ENCODE results near the gene ANKS3. TPM values are rescaled to one million over a fixed set of nuclear protein-coding genes. Genes with fewer than 3 reads are reported as not detected.

Gene ANKS3
- total and polyA plus RNA-seq, 2 donors from 2014 or later = 20.7 to 27.6 TPM

GRCh38 chr16:4677390-4677789, 56.7 kb downstream of the ANKS3 start:
- Histone ChIP-seq H3K36me3 (ENCODE audit: control insufficient read depth in 2 of 3, insufficient read depth in 3 of 3, low read length in 3 of 3) (peaks cover 0 to 7% (median 6%) of the 10 kb centered on the region in 3 donors), H3K4me3 (ENCODE audit: low read length in 3 of 3) (no peak overlapping the region), H3K27me3 (ENCODE audit: control insufficient read depth, insufficient read depth, low read length) (no peaks in the 10 kb centered on the region), H3K9me3 (ENCODE audit: control insufficient read depth in 2 of 3, insufficient read depth in 1 of 3, low read length in 3 of 3) (no peaks in the 10 kb centered on the region), H3K9ac (ENCODE audit: low read length in 3 of 3) (no peak overlapping the region), H3K4me1 (ENCODE audit: control insufficient read depth in 2 of 3, insufficient read depth in 2 of 3, low read depth in 1 of 3, low read length in 3 of 3) (peaks cover 0 to 16% (median 12%) of the 10 kb centered on the region in 3 donors), H3K27ac (ENCODE audit: low read depth in 2 of 2, low read length in 2 of 2) (no peak overlapping the region)
- intact Hi-C loops (cut with DNase I) = no loop called here
- no peak for TF ChIP-seq CTCF (IDR thresholded peaks at IDR 0.05; ENCODE audit: borderline replicate concordance, extremely low read depth, insufficient read depth)
- DNase-seq (no peak), FAIRE-seq (no peak)

GRCh38 chr16:4676831-4677230, 57.2 kb downstream of the ANKS3 start:
- no peak overlapping the region for H3K27ac ChIP-seq (ENCODE audit: low read depth in 2 of 2, low read length in 2 of 2)
- TF ChIP-seq CTCF (IDR thresholded peaks at IDR 0.05; ENCODE audit: borderline replicate concordance, extremely low read depth, insufficient read depth) = no peak
- peaks cover 0 to 6% (median 6%) of the 10 kb centered on the region in 3 donors for H3K36me3 ChIP-seq (ENCODE audit: control insufficient read depth in 2 of 3, insufficient read depth in 3 of 3, low read length in 3 of 3)
- FAIRE-seq = no peak
- H3K9ac ChIP-seq (ENCODE audit: low read length in 3 of 3) = no peak overlapping the region
- H3K27me3 ChIP-seq (ENCODE audit: control insufficient read depth, insufficient read depth, low read length) = no peaks in the 10 kb centered on the region
- no peak overlapping the region for H3K4me3 ChIP-seq (ENCODE audit: low read length in 3 of 3)
- intact Hi-C loops (cut with DNase I) = no loop called here
- no peak for DNase-seq
- H3K9me3 ChIP-seq (ENCODE audit: control insufficient read depth in 2 of 3, insufficient read depth in 1 of 3, low read length in 3 of 3) = no peaks in the 10 kb centered on the region
- H3K4me1 ChIP-seq (ENCODE audit: control insufficient read depth in 2 of 3, insufficient read depth in 2 of 3, low read depth in 1 of 3, low read length in 3 of 3) = peaks cover 0 to 16% (median 12%) of the 10 kb centered on the region in 3 donors

GRCh38 chr16:4675864-4676786, 57.9 kb downstream of the ANKS3 start:
- H3K9ac ChIP-seq (ENCODE audit: low read length in 3 of 3) = no peak overlapping the region
- no peaks in the 10 kb centered on the region for H3K27me3 ChIP-seq (ENCODE audit: control insufficient read depth, insufficient read depth, low read length)
- H3K4me1 ChIP-seq (ENCODE audit: control insufficient read depth in 2 of 3, insufficient read depth in 2 of 3, low read depth in 1 of 3, low read length in 3 of 3) = peaks cover 0 to 16% (median 12%) of the 10 kb centered on the region in 3 donors
- peaks cover 0 to 6% (median 6%) of the 10 kb centered on the region in 3 donors for H3K36me3 ChIP-seq (ENCODE audit: control insufficient read depth in 2 of 3, insufficient read depth in 3 of 3, low read length in 3 of 3)
- FAIRE-seq = no peak
- intact Hi-C loops (cut with DNase I) = no loop called here
- DNase-seq = no peak
- TF ChIP-seq CTCF (IDR thresholded peaks at IDR 0.05; ENCODE audit: borderline replicate concordance, extremely low read depth, insufficient read depth) = no peak
- peak overlapping the region; percentile 47 to 57 for H3K27ac ChIP-seq (ENCODE audit: low read depth in 2 of 2, low read length in 2 of 2)
- no peak overlapping the region for H3K4me3 ChIP-seq (ENCODE audit: low read length in 3 of 3)
- no peaks in the 10 kb centered on the region for H3K9me3 ChIP-seq (ENCODE audit: control insufficient read depth in 2 of 3, insufficient read depth in 1 of 3, low read length in 3 of 3)
